ENCODE measurements around the gene CMIP.
"Not testable (repeated sequence)": the region's sequence is repeated elsewhere in the genome, so short reads cannot be mapped to it uniquely, and the experiment has no call there.

- not testable (repeated sequence) for TF ChIP-seq GABPB1 (CRISPR knock-in tag; IDR thresholded peaks at IDR 0.05); CTCF (IDR thresholded peaks at IDR 0.05); TP53 (CRISPR knock-in tag; IDR thresholded peaks at IDR 0.05); GTF2I (CRISPR knock-in tag; conservative IDR thresholded peaks at IDR 0.05); MAX (CRISPR knock-in tag; IDR thresholded peaks at IDR 0.05); CREB1 (CRISPR knock-in tag; IDR thresholded peaks at IDR 0.05); TCF7 (CRISPR knock-in tag; IDR thresholded peaks at IDR 0.05; ENCODE audit: low read depth); ZNF416 (CRISPR knock-in tag; IDR thresholded peaks at IDR 0.05); FOXK1 (CRISPR knock-in tag; IDR thresholded peaks at IDR 0.05); JUN (CRISPR knock-in tag; IDR thresholded peaks at IDR 0.05)
- TF ChIP-seq, protein P1, sequence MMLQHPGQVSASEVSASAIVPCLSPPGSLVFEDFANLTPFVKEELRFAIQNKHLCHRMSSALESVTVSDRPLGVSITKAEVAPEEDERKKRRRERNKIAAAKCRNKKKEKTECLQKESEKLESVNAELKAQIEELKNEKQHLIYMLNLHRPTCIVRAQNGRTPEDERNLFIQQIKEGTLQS (CRISPR knock-in tag; conservative IDR thresholded peaks at IDR 0.05) = not testable (repeated sequence)
These were observed 80.3 kb downstream of the CMIP start for GRCh38 chr16:81524885-81525284.

Measured in WTC11 (cell line).